Measurements from ENCODE around the gene LONRF3.

Gene LONRF3

GRCh38 chrX:119030990-119031389, 56.6 kb downstream of the LONRF3 start:
- DNase-seq (ENCODE audit: insufficient read length, low spot score): no peak
- no peak for FAIRE-seq

GRCh38 chrX:119036107-119037029, 62.0 kb downstream of the LONRF3 start:
- no peak for FAIRE-seq

GRCh38 chrX:119040432-119040831, 66.0 kb downstream of the LONRF3 start:
- no peak for FAIRE-seq
- no peak for DNase-seq (ENCODE audit: insufficient read length, low spot score)

More at GRCh38 chrX:119036107-119037029, 62.0 kb downstream of the LONRF3 start:
- no peak for DNase-seq (ENCODE audit: insufficient read length, low spot score)

GRCh38 chrX:119041175-119041574, 66.8 kb downstream of the LONRF3 start:
- no peak for FAIRE-seq

GRCh38 chrX:119042040-119042439, 67.6 kb downstream of the LONRF3 start:
- no peak for FAIRE-seq

More at GRCh38 chrX:119041175-119041574, 66.8 kb downstream of the LONRF3 start:
- no peak for DNase-seq (ENCODE audit: insufficient read length, low spot score)

GRCh38 chrX:119042996-119043395, 68.6 kb downstream of the LONRF3 start:
- DNase-seq (ENCODE audit: insufficient read length, low spot score) (no peak), FAIRE-seq (no peak)

More at GRCh38 chrX:119042040-119042439, 67.6 kb downstream of the LONRF3 start:
- no peak for DNase-seq (ENCODE audit: insufficient read length, low spot score)

- FAIRE-seq (no peak), DNase-seq (ENCODE audit: insufficient read length, low spot score) (no peak)
These were observed 71.5 kb downstream of the LONRF3 start for GRCh38 chrX:119045884-119046283.

- FAIRE-seq (no peak), DNase-seq (ENCODE audit: insufficient read length, low spot score) (no peak)
These were observed 81.3 kb downstream of the LONRF3 start for GRCh38 chrX:119055687-119056086.

- DNase-seq (ENCODE audit: insufficient read length, low spot score) (no peak), FAIRE-seq (no peak)
These were observed 88.4 kb downstream of the LONRF3 start for GRCh38 chrX:119062750-119063374.

- DNase-seq (ENCODE audit: insufficient read length, low spot score) (no peak), FAIRE-seq (no peak)
These were observed 89.0 kb downstream of the LONRF3 start for GRCh38 chrX:119063428-119063827.

- FAIRE-seq: peak; percentile 44
- no peak for DNase-seq (ENCODE audit: insufficient read length, low spot score)
These were observed 92.8 kb downstream of the LONRF3 start for GRCh38 chrX:119067023-119067739.

Measured in GM19239 (cell line).